ENCODE measurements around the gene DCDC2.

DCDC2 gene

DNA sequence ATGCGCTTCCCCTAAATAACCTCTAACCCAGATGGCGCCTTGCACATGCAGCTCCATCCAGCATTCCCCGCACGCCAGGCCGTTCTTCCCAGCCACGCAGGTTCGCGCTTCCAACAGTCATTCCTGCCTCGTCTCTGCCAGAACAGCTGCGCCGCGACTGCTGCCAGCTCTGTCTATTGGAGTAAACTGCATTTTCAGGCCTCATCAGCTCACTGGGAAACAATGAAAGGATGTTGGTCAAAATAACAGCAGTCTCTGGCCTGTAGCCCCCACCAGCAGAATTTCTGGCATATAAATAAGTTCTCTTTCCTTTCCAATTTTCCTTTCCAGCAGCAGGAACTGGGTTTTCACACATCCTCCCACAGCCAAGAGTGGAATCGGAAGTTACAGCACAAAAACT lies 217.3 kb downstream of the DCDC2 start:
- FAIRE-seq, result no peak

DNA sequence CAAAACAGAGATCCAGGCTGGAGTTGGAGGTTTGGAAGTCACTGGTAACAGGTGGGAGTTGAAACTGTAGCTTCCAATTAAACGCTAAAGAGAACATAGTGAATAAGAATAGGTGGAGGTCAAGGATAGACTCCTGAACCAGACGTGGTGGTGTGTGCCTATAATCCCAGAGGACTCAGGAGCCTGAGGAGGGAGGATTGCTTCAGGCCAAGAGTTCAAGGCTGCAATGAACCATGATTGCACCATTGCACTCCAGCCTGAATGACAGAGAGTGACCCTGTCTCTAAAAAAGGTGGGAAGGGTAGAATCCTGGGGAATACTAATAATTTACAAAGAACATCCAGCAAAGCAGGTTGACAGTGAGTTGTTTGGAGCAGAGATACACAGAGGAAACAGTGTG lies 218.2 kb downstream of the DCDC2 start:
- FAIRE-seq, result no peak

DNA sequence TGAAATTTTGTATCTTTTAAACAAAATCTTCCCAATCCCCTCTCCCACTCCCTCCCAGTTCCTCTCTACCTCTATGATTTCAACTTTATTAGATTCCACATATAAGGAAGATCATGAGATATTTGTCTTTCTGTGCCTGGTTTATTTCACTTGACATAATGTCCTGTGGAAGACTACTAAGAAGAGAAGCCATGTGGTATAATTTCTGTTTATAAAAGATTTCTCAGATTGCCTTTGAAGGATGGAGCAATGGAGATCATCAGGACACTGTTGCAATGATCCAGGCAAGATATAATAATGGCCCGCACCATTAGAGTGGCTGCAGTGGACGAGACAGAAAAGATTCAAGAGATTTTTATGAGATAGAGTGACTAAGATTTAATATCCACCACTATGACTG lies 218.8 kb downstream of the DCDC2 start:
- no peak for FAIRE-seq

DNA sequence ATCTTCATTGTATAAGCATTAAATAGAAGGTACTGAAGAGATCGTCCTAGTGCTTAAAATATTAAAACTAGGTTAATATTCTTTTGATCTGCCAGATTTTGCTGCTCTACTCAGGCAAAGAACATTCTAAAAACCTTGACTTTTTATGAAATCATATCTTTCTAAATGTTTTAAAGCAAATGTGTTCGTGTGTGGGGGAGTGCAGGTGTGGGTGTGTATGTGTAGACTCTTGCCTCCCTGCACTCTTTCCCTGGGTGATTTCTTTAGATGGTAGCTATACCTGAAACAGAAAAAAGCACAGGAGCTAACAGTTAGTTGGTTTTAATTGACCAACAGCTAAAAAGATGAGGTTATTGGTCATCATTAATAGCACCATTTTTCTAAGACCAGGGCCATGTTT lies 226.1 kb downstream of the DCDC2 start:
- no peak for FAIRE-seq

GRCh38 chr6:24127316-24127715 lies 230.5 kb downstream of the DCDC2 start:
- FAIRE-seq, result no peak

DNA sequence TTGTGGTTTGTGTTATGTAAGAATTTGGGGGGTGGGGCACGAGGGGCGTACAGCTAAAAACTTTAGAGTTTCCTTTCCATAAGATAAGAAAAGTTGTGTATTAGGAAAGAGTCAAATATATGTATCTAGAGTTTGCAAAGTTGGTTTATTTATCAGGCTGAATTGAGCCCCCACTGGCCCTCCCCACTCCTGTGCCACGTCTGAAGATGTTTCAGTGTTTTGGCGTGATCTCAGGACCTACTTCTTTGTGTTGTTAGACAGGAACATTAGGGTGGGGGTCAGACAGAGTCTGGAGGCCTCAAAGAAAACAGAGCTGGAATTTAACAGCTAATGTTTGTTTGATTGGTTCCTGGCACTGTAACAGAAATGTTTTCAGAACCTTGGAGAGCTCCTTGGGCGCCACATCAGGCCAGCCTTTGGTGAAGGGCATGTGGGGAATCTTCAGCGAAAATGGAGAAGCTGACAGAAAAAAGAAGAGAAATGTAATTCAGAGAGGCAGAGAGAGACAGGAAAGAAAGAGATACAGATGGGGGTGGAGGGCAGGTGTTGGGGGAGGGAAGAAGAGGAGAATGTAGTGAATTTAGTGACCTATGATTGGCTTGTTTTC lies 231.2 kb downstream of the DCDC2 start:
- peak; percentile 74 for FAIRE-seq

GRCh38 chr6:24125980-24126379 lies 231.9 kb downstream of the DCDC2 start, which contains the start of gene NRSN1:
NRSN1 (plus strand) TSS chr6:24126215; CDS start chr6:24134328, 8,113 bp downstream.
- no peak for FAIRE-seq

DNA sequence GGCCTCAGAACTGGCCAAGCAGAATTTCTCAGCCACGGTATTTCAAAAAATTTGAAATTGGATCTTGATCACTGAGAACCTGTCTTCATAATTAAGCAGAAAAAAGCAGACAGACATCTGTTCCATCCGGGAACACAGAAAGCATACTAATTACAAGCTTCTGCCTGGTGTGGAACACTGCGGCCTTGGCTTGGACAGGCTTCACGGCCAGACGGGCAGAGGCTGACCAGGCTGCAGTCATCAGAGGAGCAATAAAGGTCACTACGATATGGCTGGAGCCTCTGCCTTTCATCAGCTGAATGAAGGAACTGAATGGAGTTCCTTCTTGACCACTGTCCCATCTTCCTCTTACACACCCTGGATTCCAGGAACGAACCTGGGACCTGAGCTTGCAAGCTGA lies 235.7 kb downstream of the DCDC2 start:
- no peak for FAIRE-seq
